Smooth muscle cell (in vitro differentiated cells): Measurements from ENCODE around the gene TBCK. TPM values are rescaled to one million over a fixed set of nuclear protein-coding genes. Genes with fewer than 3 reads are reported as not detected.

Experiments
- DNase-seq: peaks from one replicate; lab custom pipeline; 2025; ENCODE audit not compliant: unreplicated experiment; lab: John Stamatoyannopoulos, UW
- H2AFZ ChIP-seq: fragments of 200-600 bp; sonication (generic); 2 replicates; pipeline ENCODE4 v1.6.0; 2016; ENCODE audit warnings: antibody characterized with exemption, low read depth, mild to moderate bottlenecking
- H3F3A ChIP-seq: fragments of 200-600 bp; sonication (generic); 2 replicates; pipeline ENCODE4 v1.6.0; 2017; ENCODE audit warnings: antibody characterized with exemption, low read depth
- H3K27ac ChIP-seq: fragments of 200-600 bp; sonication (generic); 2 replicates; pipeline ENCODE4 v1.5.1; 2016; ENCODE audit warnings: low read depth, mild to moderate bottlenecking
- H3K27me3 ChIP-seq: fragments of 200-600 bp; sonication (generic); 2 replicates; pipeline ENCODE4 v1.6.1; 2016; ENCODE audit warnings: low read depth, mild to moderate bottlenecking
- H3K36me3 ChIP-seq: fragments of 200-600 bp; sonication (generic); 2 replicates; pipeline ENCODE4 v1.5.1; 2016; ENCODE audit warnings: low read depth
- H3K4me1 ChIP-seq: fragments of 200-600 bp; sonication (generic); 2 replicates; pipeline ENCODE4 v1.5.1; 2016; ENCODE audit warnings: low read depth
- H3K4me2 ChIP-seq: fragments of 200-600 bp; sonication (generic); 2 replicates; pipeline ENCODE4 v1.6.0; 2016; ENCODE audit warnings: mild to moderate bottlenecking
- H3K4me3 ChIP-seq: fragments of 200-600 bp; sonication (generic); 2 replicates; pipeline ENCODE4 v1.5.1; 2016; ENCODE audit warnings: mild to moderate bottlenecking
- H3K79me2 ChIP-seq: fragments of 200-600 bp; sonication (generic); 2 replicates; pipeline ENCODE4 v1.6.0; 2016; ENCODE audit warnings: low read depth, mild to moderate bottlenecking
- H3K9ac ChIP-seq: fragments of 200-600 bp; sonication (generic); 2 replicates; pipeline ENCODE4 v1.6.0; 2016; ENCODE audit warnings: low read depth
- H3K9me3 ChIP-seq: fragments of 200-600 bp; sonication (generic); replicated peaks from 2 replicates; pipeline ENCODE4 v1.5.1; 2016; ENCODE audit warnings: low read depth
- H4K20me1 ChIP-seq: fragments of 200-600 bp; sonication (generic); 2 replicates; pipeline ENCODE4 v1.6.0; 2016; ENCODE audit warnings: low read depth
- CTCF ChIP-seq: fragments of 200-600 bp; sonication (generic); IDR thresholded peaks from 2 replicates; pipeline ENCODE4 v1.5.1; 2017; ENCODE audit warnings: borderline replicate concordance, mild to moderate bottlenecking, antibody characterized with exemption; ENCODE audit not compliant: insufficient read depth, poor library complexity, severe bottlenecking
- WGBS: methylation state at CpG from one replicate; pipeline ENCODE4 v1.1.7; 2016; ENCODE audit warnings: low lambda C conversion rate; 5-methylcytosine and 5-hydroxymethylcytosine counted together
- polyA plus RNA-seq: library from polyadenylated mRNA; unstranded; fragments of >200 nt; fragmentation: Nextera tagmentation; extraction: Ambion mirVana; gene quantifications from 2 replicates; pipeline ENCODE4 v1.2.1, GENCODE V29; 2016
- total RNA-seq: library from RNA; depleted of rRNA; stranded (reverse); fragments of >200 nt; gene quantifications from 2 replicates; pipeline ENCODE4 v1.2.3, GENCODE V29; 2014

Gene TBCK
- total and polyA plus RNA-seq, 2 experiments from 2014 or later: 10.0 to 28.1 TPM

GRCh38 chr4:106258145-106259045 is 57.6 kb downstream of the TBCK start:
- H3K4me3 ChIP-seq: no peak overlapping the region
- no peaks in the 10 kb centered on the region for H3K79me2 ChIP-seq
- H3K9ac ChIP-seq: no peak overlapping the region
- no peak for DNase-seq
- no peak overlapping the region for H2AFZ ChIP-seq
- H3K4me1 ChIP-seq: no peaks in the 10 kb centered on the region
- no peaks in the 10 kb centered on the region for H3K9me3 ChIP-seq
- no peaks in the 10 kb centered on the region for H3F3A ChIP-seq
- H4K20me1 ChIP-seq: no peaks in the 10 kb centered on the region
- H3K27me3 ChIP-seq: no peaks in the 10 kb centered on the region
- WGBS: 90% methylated on average over 4 of the region's 4 CpGs
- H3K27ac ChIP-seq: no peak overlapping the region
- H3K36me3 ChIP-seq: no peaks in the 10 kb centered on the region
- no peak overlapping the region for H3K4me2 ChIP-seq
- TF ChIP-seq CTCF: no peak

GRCh38 chr4:106256190-106256589 is 59.8 kb downstream of the TBCK start:
- Histone ChIP-seq H3K9me3 (no peaks in the 10 kb centered on the region), H3K4me1 (no peaks in the 10 kb centered on the region), H3K4me2 (no peak overlapping the region), H4K20me1 (no peaks in the 10 kb centered on the region), H3K79me2 (no peaks in the 10 kb centered on the region), H3K4me3 (no peak overlapping the region), H3K27ac (no peak overlapping the region), H3K27me3 (no peaks in the 10 kb centered on the region), H3F3A (no peaks in the 10 kb centered on the region), H3K36me3 (no peaks in the 10 kb centered on the region), H3K9ac (no peak overlapping the region), H2AFZ (no peak overlapping the region)
- TF ChIP-seq CTCF: no peak
- 99% methylated on average over 10 of the region's 10 CpGs for WGBS
- no peak for DNase-seq

- no peak overlapping the region for H3K27ac ChIP-seq
- H4K20me1 ChIP-seq: no peaks in the 10 kb centered on the region
- H3K9ac ChIP-seq: no peak overlapping the region
- WGBS: 99% methylated on average over 8 of the region's 8 CpGs
- DNase-seq: no peak
- H3K36me3 ChIP-seq: no peaks in the 10 kb centered on the region
- H3K4me1 ChIP-seq: no peaks in the 10 kb centered on the region
- no peak overlapping the region for H3K4me3 ChIP-seq
- no peaks in the 10 kb centered on the region for H3F3A ChIP-seq
- H2AFZ ChIP-seq: no peak overlapping the region
- TF ChIP-seq CTCF: no peak
- H3K9me3 ChIP-seq: no peaks in the 10 kb centered on the region
- no peaks in the 10 kb centered on the region for H3K79me2 ChIP-seq
- no peaks in the 10 kb centered on the region for H3K27me3 ChIP-seq
- no peak overlapping the region for H3K4me2 ChIP-seq
Measured at GRCh38 chr4:106255195-106255594, 60.8 kb downstream of the TBCK start.
